GM23338 (cell line): ENCODE data around the gene SLC16A7.

ENCODE experiments used
- ETS1 ChIP-seq: IDR thresholded peaks from 2 replicates; pipeline ENCODE4 v1.6.1; 2016; ENCODE audit warnings: antibody characterized with exemption
- EZH2phosphoT487 ChIP-seq: fragments of 200-600 bp; sonication (generic); IDR thresholded peaks from one replicate; pipeline ENCODE4 v1.8.1; 2018; ENCODE audit warnings: antibody characterized with exemption; ENCODE audit not compliant: unreplicated experiment
- POLR2AphosphoS5 ChIP-seq: IDR thresholded peaks from 2 replicates; pipeline ENCODE4 v1.6.1; 2016; ENCODE audit warnings: antibody characterized with exemption, low read depth
- TF ChIP-seq, protein P1 (sequence below), 2 experiments: fragments of 200-600 bp in 1 of 2; sonication (generic) in 1 of 2; conservative IDR thresholded peaks; 2 replicates each; pipeline versions ENCODE4 v1.5.1 to v1.6.1; 2016 to 2017; ENCODE audit warnings: antibody characterized with exemption in 2 of 2, low read depth in 2 of 2, mild to moderate bottlenecking in 2 of 2, moderate library complexity in 1 of 2
- TF ChIP-seq, protein P2 (sequence below): IDR thresholded peaks from one replicate; pipeline ENCODE4 v1.6.1; 2018; ENCODE audit warnings: antibody characterized with exemption; ENCODE audit not compliant: unreplicated experiment

DNA sequence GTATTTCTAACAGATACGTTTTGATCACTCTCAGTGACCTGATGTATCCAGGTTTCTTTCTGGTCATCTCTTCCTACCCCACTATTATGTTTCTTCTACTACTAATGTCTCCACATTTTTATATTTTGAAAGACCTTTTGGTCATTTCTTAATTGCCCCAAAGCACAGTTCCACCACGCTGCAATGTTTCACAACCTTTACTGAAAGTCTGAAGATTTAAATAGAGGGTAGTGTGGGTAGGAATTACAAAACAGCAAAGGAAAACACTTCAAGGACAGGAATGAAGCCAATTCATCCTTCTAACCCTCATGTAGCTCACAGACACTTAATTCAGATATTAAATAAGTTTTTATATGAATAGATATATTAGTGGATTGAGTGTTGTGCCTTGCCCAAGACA, 36.1 kb upstream of the SLC16A7 start:
- TF ChIP-seq EZH2phosphoT487 (no peak), POLR2AphosphoS5 (no peak), ETS1 (no peak)
- TF ChIP-seq, protein P1, sequence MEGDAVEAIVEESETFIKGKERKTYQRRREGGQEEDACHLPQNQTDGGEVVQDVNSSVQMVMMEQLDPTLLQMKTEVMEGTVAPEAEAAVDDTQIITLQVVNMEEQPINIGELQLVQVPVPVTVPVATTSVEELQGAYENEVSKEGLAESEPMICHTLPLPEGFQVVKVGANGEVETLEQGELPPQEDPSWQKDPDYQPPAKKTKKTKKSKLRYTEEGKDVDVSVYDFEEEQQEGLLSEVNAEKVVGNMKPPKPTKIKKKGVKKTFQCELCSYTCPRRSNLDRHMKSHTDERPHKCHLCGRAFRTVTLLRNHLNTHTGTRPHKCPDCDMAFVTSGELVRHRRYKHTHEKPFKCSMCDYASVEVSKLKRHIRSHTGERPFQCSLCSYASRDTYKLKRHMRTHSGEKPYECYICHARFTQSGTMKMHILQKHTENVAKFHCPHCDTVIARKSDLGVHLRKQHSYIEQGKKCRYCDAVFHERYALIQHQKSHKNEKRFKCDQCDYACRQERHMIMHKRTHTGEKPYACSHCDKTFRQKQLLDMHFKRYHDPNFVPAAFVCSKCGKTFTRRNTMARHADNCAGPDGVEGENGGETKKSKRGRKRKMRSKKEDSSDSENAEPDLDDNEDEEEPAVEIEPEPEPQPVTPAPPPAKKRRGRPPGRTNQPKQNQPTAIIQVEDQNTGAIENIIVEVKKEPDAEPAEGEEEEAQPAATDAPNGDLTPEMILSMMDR (conservative IDR thresholded peaks at IDR 0.05; ENCODE audit: low read depth in 2 of 2): no peak
- TF ChIP-seq, protein P2, sequence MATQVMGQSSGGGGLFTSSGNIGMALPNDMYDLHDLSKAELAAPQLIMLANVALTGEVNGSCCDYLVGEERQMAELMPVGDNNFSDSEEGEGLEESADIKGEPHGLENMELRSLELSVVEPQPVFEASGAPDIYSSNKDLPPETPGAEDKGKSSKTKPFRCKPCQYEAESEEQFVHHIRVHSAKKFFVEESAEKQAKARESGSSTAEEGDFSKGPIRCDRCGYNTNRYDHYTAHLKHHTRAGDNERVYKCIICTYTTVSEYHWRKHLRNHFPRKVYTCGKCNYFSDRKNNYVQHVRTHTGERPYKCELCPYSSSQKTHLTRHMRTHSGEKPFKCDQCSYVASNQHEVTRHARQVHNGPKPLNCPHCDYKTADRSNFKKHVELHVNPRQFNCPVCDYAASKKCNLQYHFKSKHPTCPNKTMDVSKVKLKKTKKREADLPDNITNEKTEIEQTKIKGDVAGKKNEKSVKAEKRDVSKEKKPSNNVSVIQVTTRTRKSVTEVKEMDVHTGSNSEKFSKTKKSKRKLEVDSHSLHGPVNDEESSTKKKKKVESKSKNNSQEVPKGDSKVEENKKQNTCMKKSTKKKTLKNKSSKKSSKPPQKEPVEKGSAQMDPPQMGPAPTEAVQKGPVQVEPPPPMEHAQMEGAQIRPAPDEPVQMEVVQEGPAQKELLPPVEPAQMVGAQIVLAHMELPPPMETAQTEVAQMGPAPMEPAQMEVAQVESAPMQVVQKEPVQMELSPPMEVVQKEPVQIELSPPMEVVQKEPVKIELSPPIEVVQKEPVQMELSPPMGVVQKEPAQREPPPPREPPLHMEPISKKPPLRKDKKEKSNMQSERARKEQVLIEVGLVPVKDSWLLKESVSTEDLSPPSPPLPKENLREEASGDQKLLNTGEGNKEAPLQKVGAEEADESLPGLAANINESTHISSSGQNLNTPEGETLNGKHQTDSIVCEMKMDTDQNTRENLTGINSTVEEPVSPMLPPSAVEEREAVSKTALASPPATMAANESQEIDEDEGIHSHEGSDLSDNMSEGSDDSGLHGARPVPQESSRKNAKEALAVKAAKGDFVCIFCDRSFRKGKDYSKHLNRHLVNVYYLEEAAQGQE: no peak
